Endothelial cell of umbilical vein (primary cell): ENCODE results near the gene KRTAP27-1. TPM values are rescaled to one million over a fixed set of nuclear protein-coding genes. Genes with fewer than 3 reads are reported as not detected.

ENCODE experiments used
- BruUV-seq: library from RNA; stranded (reverse); fragments of 400-500 nt; replicated peaks from 2 replicates; lab custom pipeline; 2021; lab: Mats Ljungman, UMichigan
- CTCF ChIA-PET: fragments of 300-600, 350-600 bp; sonication (Branson Sonifier 250); formaldehyde crosslinking; loops from one replicate; lab custom pipeline; 2021; ENCODE audit warnings: antibody characterized with exemption, inconsistent platforms; lab: Charles Lee
- POLR2A ChIA-PET: fragments of 300-600, 350-600 bp; sonication (Branson Sonifier 250); formaldehyde crosslinking; loops from one replicate; lab custom pipeline; 2021; ENCODE audit warnings: antibody characterized with exemption, inconsistent platforms; lab: Charles Lee
- DNase-seq: peaks from one replicate; pipeline ENCODE4 v3.0.0-alpha.2; 2011; ENCODE audit warnings: low read depth, low spot score
- FAIRE-seq: peaks from 2 replicates; lab custom pipeline; 2011; peaks lifted over from hg19 to GRCh38; lab: Jason Lieb, UNC
- H2AFZ ChIP-seq: 2 replicates; pipeline ENCODE4 v1.6.0; 2012; ENCODE audit warnings: low read depth, low read length, control low read depth, inconsistent platforms
- H3K27ac ChIP-seq: 2 replicates; pipeline ENCODE4 v1.5.1; 2011; ENCODE audit warnings: low read depth, mild to moderate bottlenecking, control low read depth, low read length, moderate library complexity; ENCODE audit not compliant: insufficient read depth
- H3K27me3 ChIP-seq, 2 experiments: 2 replicates each; pipeline versions ENCODE4 v1.6.0 to v1.6.1; 2011; ENCODE audit warnings: low read length in 2 of 2, mixed read lengths in 1 of 2; ENCODE audit not compliant: control insufficient read depth in 2 of 2, insufficient read depth in 2 of 2
- H3K36me3 ChIP-seq, 2 experiments: 2 replicates in 1 of 2; 3 replicates in 1 of 2; pipeline ENCODE4 v1.5.1; 2011; ENCODE audit warnings: low read length in 2 of 2, mild to moderate bottlenecking in 1 of 2, moderate library complexity in 1 of 2; ENCODE audit not compliant: control insufficient read depth in 2 of 2, insufficient read depth in 2 of 2; ENCODE audit errors: extremely low read depth in 1 of 2
- H3K4me1 ChIP-seq: 3 replicates; pipeline ENCODE4 v1.5.1; 2011; ENCODE audit warnings: mild to moderate bottlenecking, low read length; ENCODE audit not compliant: control insufficient read depth, insufficient read depth; ENCODE audit errors: extremely low read depth
- H3K4me2 ChIP-seq: 2 replicates; pipeline ENCODE4 v1.6.1; 2011; ENCODE audit warnings: low read length, control low read depth, mixed read lengths; ENCODE audit not compliant: insufficient read depth
- H3K4me3 ChIP-seq, 3 experiments: fragments of 200-600 bp in 1 of 3; sonication (generic), shearing (Covaris generic) in 1 of 3; replicated peaks in 1 of 3; 2 replicates each; pipeline ENCODE4 v1.5.1; 2011 to 2016; ENCODE audit warnings: control low read depth in 3 of 3, low read length in 3 of 3, mild to moderate bottlenecking in 2 of 3, inconsistent platforms in 1 of 3, low read depth in 1 of 3, moderate library complexity in 1 of 3; ENCODE audit not compliant: insufficient read depth in 1 of 3
- H3K79me2 ChIP-seq: 2 replicates; pipeline ENCODE4 v1.6.0; 2012; ENCODE audit warnings: low read length, inconsistent platforms; ENCODE audit not compliant: control insufficient read depth, insufficient read depth
- H3K9ac ChIP-seq: replicated peaks from 2 replicates; pipeline ENCODE3; 2011; ENCODE audit warnings: low read length, control low read depth; ENCODE audit not compliant: insufficient read depth; ENCODE audit errors: extremely low read depth
- H3K9me1 ChIP-seq: replicated peaks from 3 replicates; pipeline ENCODE4 v1.6.0; 2011; ENCODE audit warnings: mild to moderate bottlenecking, low read length; ENCODE audit not compliant: control insufficient read depth, insufficient read depth; ENCODE audit errors: extremely low read depth
- H3K9me3 ChIP-seq: replicated peaks from 2 replicates; pipeline ENCODE4 v1.5.1; 2012; ENCODE audit warnings: low read length, inconsistent platforms; ENCODE audit not compliant: control insufficient read depth, insufficient read depth
- H4K20me1 ChIP-seq: replicated peaks from 2 replicates; pipeline ENCODE3; 2011; ENCODE audit warnings: mild to moderate bottlenecking, low read length; ENCODE audit not compliant: control insufficient read depth, insufficient read depth; ENCODE audit errors: extremely low read depth
- CTCF ChIP-seq, 2 donors: IDR thresholded peaks; 1 replicate in 1 of 2; 2 replicates in 1 of 2; pipeline ENCODE4 v1.5.1; 2011; ENCODE audit warnings: low read length in 2 of 2, mild to moderate bottlenecking in 2 of 2, moderate library complexity in 2 of 2, control low read depth in 1 of 2, inconsistent platforms in 1 of 2, low read depth in 1 of 2; ENCODE audit not compliant: insufficient read depth in 1 of 2; ENCODE audit errors: extremely low read depth in 1 of 2
- EZH2 ChIP-seq: IDR thresholded peaks from 2 replicates; pipeline ENCODE4 v1.6.1; 2012; ENCODE audit warnings: borderline replicate concordance, low read depth, mild to moderate bottlenecking, moderate library complexity, low read length, inconsistent platforms; ENCODE audit not compliant: severe bottlenecking
- FOS ChIP-seq: IDR thresholded peaks from 2 replicates; pipeline ENCODE4 v1.6.1; 2011; ENCODE audit warnings: mild to moderate bottlenecking, low read length, moderate library complexity, borderline replicate concordance; ENCODE audit not compliant: insufficient read depth
- GATA2 ChIP-seq: IDR thresholded peaks from 2 replicates; pipeline ENCODE4 v1.7.0; 2011; ENCODE audit warnings: low read depth, mild to moderate bottlenecking, moderate library complexity, mixed read lengths, low read length; ENCODE audit not compliant: insufficient read length, insufficient read depth
- JUN ChIP-seq: IDR thresholded peaks from 2 replicates; pipeline ENCODE4 v1.6.1; 2011; ENCODE audit warnings: borderline replicate concordance, low read depth; ENCODE audit not compliant: insufficient read length, insufficient read depth
- MAX ChIP-seq: IDR thresholded peaks from 2 replicates; pipeline ENCODE4 v1.6.1; 2011; ENCODE audit not compliant: insufficient read depth, insufficient read length
- MYC ChIP-seq: IDR thresholded peaks from one replicate; pipeline ENCODE4 v1.6.1; 2011; ENCODE audit warnings: mild to moderate bottlenecking, low read depth, low read length
- POLR2A ChIP-seq: IDR thresholded peaks from 2 replicates; pipeline ENCODE4 v1.6.1; 2012; ENCODE audit warnings: low read depth, mild to moderate bottlenecking, control low read depth, low read length
- POLR2AphosphoS5 ChIP-seq: IDR thresholded peaks from 2 replicates; pipeline ENCODE4 v1.6.1; 2012; ENCODE audit warnings: low read depth, mild to moderate bottlenecking, control low read depth, low read length, moderate library complexity; ENCODE audit not compliant: insufficient read depth
- dilution Hi-C: fragments of 300-500 bp; cut with MboI; formaldehyde crosslinking; loops from one replicate; pipeline ENCODE4 v1.15.0; 2019; ENCODE audit warnings: low sequenced_read_pairs; ENCODE audit not compliant: extremely low pct_ligation_motif_present
- intact Hi-C: fragments of 100-400 bp; cut with micrococcal nuclease; formaldehyde crosslinking; loops from one replicate; pipeline ENCODE4 v1.10.0; 2022
- polyA plus RNA-seq, 4 experiments: library from polyadenylated mRNA; depleted of rRNA in 3 of 4; stranded (reverse) in 3 of 4; unstranded in 1 of 4; fragments of >200 nt; gene quantifications; 2 replicates each; pipeline versions ENCODE4 v1.2.1 to v1.2.3, GENCODE V29; 2011 to 2012; ENCODE audit warnings: missing spikeins in 1 of 4
- total RNA-seq: library from RNA; stranded (reverse); gene quantifications from 2 replicates; pipeline ENCODE4 v1.2.3, GENCODE V29; 2021

The KRTAP27-1 gene
- total and polyA plus RNA-seq, 2 donors (not counting 3 experiments of a cell fraction or from before 2014, with no cell fraction given), result not detected

GRCh38 chr21:30340714-30341573 lies 3.5 kb upstream of the KRTAP27-1 start:
- TF ChIP-seq MYC, result no peak
- TF ChIP-seq CTCF (IDR thresholded peaks at IDR 0.05; ENCODE audit: extremely low read depth in 1 of 2, insufficient read depth in 1 of 2, low read depth in 1 of 2, low read length in 2 of 2), result peak; percentile 22 to 29
- TF ChIP-seq FOS, result no peak
- no peak for TF ChIP-seq EZH2
- no peak for TF ChIP-seq POLR2AphosphoS5
- no peak for TF ChIP-seq JUN
- no peak for TF ChIP-seq POLR2A
- no peak for TF ChIP-seq MAX
- no peak for TF ChIP-seq GATA2
- no peak for FAIRE-seq
- ChIA-PET CTCF (no interaction called here), POLR2A (no interaction called here)
- no peak overlapping the region for H3K27ac ChIP-seq
- no peak overlapping the region for H3K4me2 ChIP-seq
- no peak overlapping the region for H3K9ac ChIP-seq
- H3K4me3 ChIP-seq, result no peak overlapping the region
- no peaks in the 10 kb centered on the region for H3K9me1 ChIP-seq
- H3K36me3 ChIP-seq, result no peaks in the 10 kb centered on the region
- no peak for DNase-seq
- H2AFZ ChIP-seq, result no peak overlapping the region
- H3K9me3 ChIP-seq, result no peaks in the 10 kb centered on the region
- H4K20me1 ChIP-seq, result no peaks in the 10 kb centered on the region
- H3K27me3 ChIP-seq, result no peaks in the 10 kb centered on the region
- no peaks in the 10 kb centered on the region for H3K79me2 ChIP-seq
- no peaks in the 10 kb centered on the region for H3K4me1 ChIP-seq
- intact Hi-C loops (no loop called here), dilution Hi-C loops (no loop called here)
- BruUV-seq, result no TSS peak
